HepG2 (cell line): ENCODE data around the gene NOXO1. TPM values are rescaled to one million over a fixed set of nuclear protein-coding genes. Genes with fewer than 3 reads are reported as not detected.

Source experiments
- ATF2 ChIP-seq: sonication (generic); formaldehyde crosslinking; IDR thresholded peaks from 2 replicates; pipeline ENCODE4 v1.4.0; 2020; ENCODE audit warnings: missing genetic modification reagents
- ETS1 ChIP-seq: sonication (generic); formaldehyde crosslinking; IDR thresholded peaks from 2 replicates; pipeline ENCODE4 v1.4.0; 2020; ENCODE audit warnings: missing genetic modification reagents
- FOXJ3 ChIP-seq: sonication (generic); formaldehyde crosslinking; IDR thresholded peaks from 2 replicates; pipeline ENCODE4 v1.4.0; 2020; ENCODE audit warnings: missing genetic modification reagents, mild to moderate bottlenecking, borderline replicate concordance
- FOXP1 ChIP-seq, 2 experiments: fragments of 450-650 bp in 1 of 2; IDR thresholded peaks; 2 replicates each; pipeline ENCODE4 v1.6.1; 2017 to 2018; ENCODE audit warnings: antibody characterized with exemption in 1 of 2
- GFI1 ChIP-seq: sonication (generic); formaldehyde crosslinking; IDR thresholded peaks from 2 replicates; pipeline ENCODE4 v1.5.0; 2020; ENCODE audit warnings: missing genetic modification reagents, mild to moderate bottlenecking, borderline replicate concordance
- GPN1 ChIP-seq: sonication (generic); formaldehyde crosslinking; IDR thresholded peaks from 2 replicates; pipeline ENCODE4 v1.5.1; 2020; ENCODE audit warnings: missing genetic modification reagents, borderline replicate concordance
- MEIS2 ChIP-seq: sonication (generic); formaldehyde crosslinking; IDR thresholded peaks from 2 replicates; pipeline ENCODE4 v1.9.0; 2021; ENCODE audit warnings: mild to moderate bottlenecking, missing genetic modification reagents
- MYNN ChIP-seq: sonication (generic); formaldehyde crosslinking; IDR thresholded peaks from 2 replicates; pipeline ENCODE4 v1.4.0; 2020; ENCODE audit warnings: mild to moderate bottlenecking, low read depth, missing genetic modification reagents
- PLRG1 ChIP-seq: fragments of 450-650 bp; conservative IDR thresholded peaks from 2 replicates; pipeline ENCODE4 v1.6.1; 2016
- PRPF4 ChIP-seq: fragments of 200-400 bp; formaldehyde crosslinking; IDR thresholded peaks from 2 replicates; pipeline ENCODE4 v1.6.1; 2016; ENCODE audit warnings: low read length, low read depth; ENCODE audit not compliant: poor library complexity, severe bottlenecking
- TERF1 ChIP-seq: sonication (generic); formaldehyde crosslinking; IDR thresholded peaks from 2 replicates; pipeline ENCODE4 v1.8.0; 2022; ENCODE audit warnings: mild to moderate bottlenecking, missing genetic modification reagents, moderate library complexity
- ZHX2 ChIP-seq, 2 experiments: sonication (generic) in 1 of 2; formaldehyde crosslinking in 1 of 2; IDR thresholded peaks; 2 replicates each; pipeline versions ENCODE4 v1.6.1 to v1.9.0; 2014 to 2022; ENCODE audit warnings: antibody characterized with exemption in 1 of 2, borderline replicate concordance in 1 of 2, inconsistent platforms in 1 of 2, low read depth in 1 of 2, missing genetic modification reagents in 1 of 2
- ZNF232 ChIP-seq: sonication (generic); formaldehyde crosslinking; IDR thresholded peaks from 2 replicates; pipeline ENCODE4 v1.4.0; 2020; ENCODE audit warnings: missing genetic modification reagents, borderline replicate concordance
- ZNF44 ChIP-seq: sonication (generic); formaldehyde crosslinking; IDR thresholded peaks from 2 replicates; pipeline ENCODE4 v1.5.1; 2020; ENCODE audit warnings: mild to moderate bottlenecking, missing genetic modification reagents
- polyA plus RNA-seq, 8 experiments: library from polyadenylated mRNA; depleted of rRNA in 3 of 8; stranded (reverse) in 7 of 8; unstranded in 1 of 8; fragments of >200 nt; fragmentation: Illumina TruSeq in 4 of 8; extraction: Trizol in 4 of 8; gene quantifications; 2 replicates each; pipeline versions ENCODE4 v1.2.1 to v1.2.3, GENCODE V29; 2011 to 2016; ENCODE audit warnings: low read depth in 4 of 8, missing spikeins in 1 of 8, mixed read lengths in 1 of 8; ENCODE audit not compliant: insufficient read depth in 1 of 8
- total RNA-seq, 5 experiments: library from RNA; depleted of rRNA; stranded (reverse); fragments of >200 nt; fragmentation: Illumina TruSeq; extraction: Trizol; gene quantifications; 2 replicates each; pipeline ENCODE4 v1.2.3, GENCODE V29; 2016; ENCODE audit warnings: low read depth in 1 of 5
- TF ChIP-seq, protein P1 (sequence below): IDR thresholded peaks from 2 replicates; pipeline ENCODE4 v1.6.1; 2012; ENCODE audit warnings: low read depth, low read length, improper control_type of control experiment

NOXO1 gene
- total and polyA plus RNA-seq, 2 of the 13 experiments (the other 11 are each of a cell fraction or from before 2014, with no cell fraction given), result 0.69 to 1.4 TPM

- peak; percentile 77; the same call in 1 of the 2 replicates for TF ChIP-seq FOXJ3 (CRISPR knock-in tag)
- TF ChIP-seq ZNF232 (CRISPR knock-in tag), result peak; percentile 19; the same call in 1 of the 2 replicates
- TF ChIP-seq MYNN (CRISPR knock-in tag), result no peak; the same call in 1 of the 2 replicates
- TF ChIP-seq TERF1 (CRISPR knock-in tag), result no peak
- TF ChIP-seq PRPF4, result no peak
- TF ChIP-seq MEIS2 (CRISPR knock-in tag), result peak; percentile 61; the same call in 1 of the 2 replicates
- no peak for TF ChIP-seq ETS1 (CRISPR knock-in tag)
- no peak for TF ChIP-seq GPN1 (CRISPR knock-in tag)
- no peak for TF ChIP-seq GFI1 (CRISPR knock-in tag)
- TF ChIP-seq, protein P1, sequence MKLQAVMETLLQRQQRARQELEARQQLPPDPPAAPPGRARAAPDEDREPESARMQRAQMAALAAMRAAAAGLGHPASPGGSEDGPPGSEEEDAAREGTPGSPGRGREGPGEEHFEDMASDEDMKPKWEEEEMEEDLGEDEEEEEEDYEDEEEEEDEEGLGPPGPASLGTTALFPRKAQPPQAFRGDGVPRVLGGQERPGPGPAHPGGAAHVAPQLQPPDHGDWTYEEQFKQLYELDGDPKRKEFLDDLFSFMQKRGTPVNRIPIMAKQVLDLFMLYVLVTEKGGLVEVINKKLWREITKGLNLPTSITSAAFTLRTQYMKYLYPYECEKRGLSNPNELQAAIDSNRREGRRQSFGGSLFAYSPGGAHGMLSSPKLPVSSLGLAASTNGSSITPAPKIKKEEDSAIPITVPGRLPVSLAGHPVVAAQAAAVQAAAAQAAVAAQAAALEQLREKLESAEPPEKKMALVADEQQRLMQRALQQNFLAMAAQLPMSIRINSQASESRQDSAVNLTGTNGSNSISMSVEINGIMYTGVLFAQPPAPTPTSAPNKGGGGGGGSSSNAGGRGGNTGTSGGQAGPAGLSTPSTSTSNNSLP, result no peak
- no peak for TF ChIP-seq PLRG1
- TF ChIP-seq ZHX2 (IDR thresholded peaks at IDR 0.05; ENCODE audit: low read depth), result 0 out of 2 replicates have a peak, but pooled peaks have one; percentile 38
- TF ChIP-seq ZHX2 (CRISPR knock-in tag; IDR thresholded peaks at IDR 0.05; ENCODE audit: borderline replicate concordance), result peak; percentile 56; the same call in 1 of the 2 replicates
- TF ChIP-seq ZNF44, result no peak; the same call in 1 of the 2 replicates
- peak; percentile 50; the same call in 1 of the 2 replicates for TF ChIP-seq ATF2
- TF ChIP-seq FOXP1 (IDR thresholded peaks at IDR 0.05), result no peak
- peak; percentile 63; the same call in 1 of the 2 replicates for TF ChIP-seq FOXP1 (CRISPR knock-in tag; IDR thresholded peaks at IDR 0.05)
Measured at GRCh38 chr16:1940273-1941161, 40.8 kb downstream of the NOXO1 start (continued).
